Naive thymus-derived CD8-positive, alpha-beta T cell (primary cell): ENCODE measurements around the gene CCL13. TPM values are rescaled to one million over a fixed set of nuclear protein-coding genes. Genes with fewer than 3 reads are reported as not detected.

Experiments used
- ATAC-seq, 2 donors: fragments of 150-1000 bp; cut with Tn5 transposase in 1 of 2; sonication (Bioruptor Pico), chemical (Tn5 transposase) in 1 of 2; 1 replicate in 1 of 2; 2 replicates in 1 of 2; pipeline ENCODE4 v1.10.0; 2021; ENCODE audit warnings: mild to moderate bottlenecking in 2 of 2, moderate library complexity in 2 of 2
- POLR2A ChIA-PET: fragments of 350-600 bp; sonication (Branson Sonifier 250); formaldehyde crosslinking; loops from one replicate; lab custom pipeline; 2021; ENCODE audit warnings: antibody characterized with exemption; lab: Charles Lee
- DNase-seq, 10 donors: peaks; one replicate each; pipeline versions ENCODE4 v3.0.0 to v3.0.0-alpha.2; 2020 to 2022
- H3K27ac Mint-ChIP-seq, 10 donors: one replicate each; pipeline ENCODE4 v1.8.0; 2020 to 2022; ENCODE audit warnings: mild to moderate bottlenecking in 10 of 10, mixed read lengths in 10 of 10, moderate library complexity in 4 of 10, inconsistent platforms in 1 of 10
- H3K27me3 Mint-ChIP-seq, 5 donors: one replicate each; pipeline ENCODE4 v1.8.0; 2021 to 2022; ENCODE audit warnings: mixed read lengths in 5 of 5
- H3K36me3 Mint-ChIP-seq, 3 donors: one replicate each; pipeline ENCODE4 v1.8.0; 2020 to 2022; ENCODE audit warnings: mixed read lengths in 3 of 3, mild to moderate bottlenecking in 2 of 3, inconsistent platforms in 1 of 3
- H3K4me1 Mint-ChIP-seq, 4 donors: one replicate each; pipeline ENCODE4 v1.8.0; 2021 to 2022; ENCODE audit warnings: mixed read lengths in 4 of 4
- H3K4me3 Mint-ChIP-seq, 10 donors: one replicate each; pipeline ENCODE4 v1.8.0; 2020 to 2022; ENCODE audit warnings: mild to moderate bottlenecking in 10 of 10, mixed read lengths in 10 of 10, moderate library complexity in 6 of 10, inconsistent platforms in 1 of 10
- H3K9me3 Mint-ChIP-seq, 9 donors: one replicate each; pipeline ENCODE4 v1.8.0; 2020 to 2022; ENCODE audit warnings: mixed read lengths in 9 of 9, mild to moderate bottlenecking in 3 of 9, inconsistent platforms in 1 of 9, moderate library complexity in 1 of 9
- polyA plus RNA-seq, 3 donors: library from polyadenylated mRNA; unstranded; fragments of 300-500 nt; fragmentation: Illumina TruSeq; gene quantifications; one replicate each; pipeline ENCODE4 v1.2.3, GENCODE V29; 2021
- total RNA-seq, 8 experiments: library from RNA in 2 of 8; stranded (reverse) in 2 of 8; gene quantifications; one replicate each; pipeline ENCODE4 v1.2.3 and lab custom pipeline; 2021 to 2026

The CCL13 gene
- total and polyA plus RNA-seq, 5 experiments from 2014 or later = not detected

GRCh38 chr17:34391241-34391640 is 35.0 kb downstream of the CCL13 start:
- POLR2A ChIA-PET = no interaction called here

GRCh38 chr17:34393401-34393800 is 37.1 kb downstream of the CCL13 start:
- H3K27ac Mint-ChIP-seq = no peak overlapping the region
- H3K9me3 Mint-ChIP-seq = no peaks in the 10 kb centered on the region
- DNase-seq = no peak
- no peak for ATAC-seq
- POLR2A ChIA-PET = no interaction called here
- H3K27me3 Mint-ChIP-seq = peaks cover 3 to 33% (median 9%) of the 10 kb centered on the region in 5 donors
- H3K36me3 Mint-ChIP-seq = no peaks in the 10 kb centered on the region
- H3K4me3 Mint-ChIP-seq = no peak overlapping the region
- H3K4me1 Mint-ChIP-seq = peaks cover 0 to 7% (median 1%) of the 10 kb centered on the region in 4 donors

More at GRCh38 chr17:34391241-34391640, 35.0 kb downstream of the CCL13 start:
- no peak overlapping the region for H3K4me3 Mint-ChIP-seq
- H3K36me3 Mint-ChIP-seq = no peaks in the 10 kb centered on the region
- no peak overlapping the region for H3K27ac Mint-ChIP-seq
- no peak for ATAC-seq
- H3K4me1 Mint-ChIP-seq = peaks cover 0 to 3% (median under 1%) of the 10 kb centered on the region in 4 donors
- H3K9me3 Mint-ChIP-seq = no peaks in the 10 kb centered on the region
- DNase-seq = no peak
- peaks cover 3 to 28% (median 8%) of the 10 kb centered on the region in 5 donors for H3K27me3 Mint-ChIP-seq

GRCh38 chr17:34397265-34397664 is 41.0 kb downstream of the CCL13 start:
- no peak for DNase-seq
- Mint-ChIP-seq H3K27ac (no peak overlapping the region), H3K36me3 (no peaks in the 10 kb centered on the region), H3K27me3 (peaks cover 3 to 34% (median 4%) of the 10 kb centered on the region in 5 donors), H3K4me3 (no peak overlapping the region), H3K9me3 (no peaks in the 10 kb centered on the region), H3K4me1 (peaks cover 0 to 24% (median 0%) of the 10 kb centered on the region in 4 donors)
- no peak for ATAC-seq
- POLR2A ChIA-PET = no interaction called here

- H3K9me3 Mint-ChIP-seq = no peaks in the 10 kb centered on the region
- peaks cover 1 to 29% (median 3%) of the 10 kb centered on the region in 5 donors for H3K27me3 Mint-ChIP-seq
- no peak for ATAC-seq
- no peak for DNase-seq
- no peaks in the 10 kb centered on the region for H3K36me3 Mint-ChIP-seq
- H3K4me1 Mint-ChIP-seq = peaks cover 0 to 24% (median 0%) of the 10 kb centered on the region in 4 donors
- no peak overlapping the region for H3K27ac Mint-ChIP-seq
- POLR2A ChIA-PET = no interaction called here
- no peak overlapping the region for H3K4me3 Mint-ChIP-seq
Observed at GRCh38 chr17:34398990-34399389, 42.7 kb downstream of the CCL13 start.

DNA sequence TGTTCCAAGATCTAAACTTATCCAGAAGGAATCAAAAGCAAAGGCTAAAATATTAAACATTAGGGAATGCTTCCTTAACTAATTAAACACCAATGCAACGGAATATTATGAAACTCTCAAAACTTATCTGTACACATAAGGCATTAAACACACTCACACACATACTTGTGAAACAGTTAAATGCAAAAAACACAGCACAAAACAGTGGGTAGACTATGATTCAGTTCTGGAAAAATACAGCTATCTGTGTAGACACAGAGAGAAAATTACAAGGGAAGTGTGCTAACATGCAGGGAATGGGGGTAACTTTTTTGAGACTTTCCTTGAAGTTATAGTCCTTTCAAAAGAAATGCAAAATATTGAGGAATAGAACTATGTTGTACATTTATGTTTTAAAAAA is 43.4 kb downstream of the CCL13 start:
- Mint-ChIP-seq H3K4me1 (peaks cover 0 to 24% (median under 1%) of the 10 kb centered on the region in 4 donors), H3K4me3 (no peak overlapping the region), H3K27me3 (peaks cover 3 to 22% (median 3%) of the 10 kb centered on the region in 5 donors), H3K27ac (no peak overlapping the region), H3K9me3 (no peaks in the 10 kb centered on the region), H3K36me3 (no peaks in the 10 kb centered on the region)
- DNase-seq = no peak
- POLR2A ChIA-PET = no interaction called here
- ATAC-seq = no peak

- no peaks in the 10 kb centered on the region for H3K36me3 Mint-ChIP-seq
- H3K27me3 Mint-ChIP-seq = peaks cover under 1 to 16% (median 4%) of the 10 kb centered on the region in 5 donors
- H3K9me3 Mint-ChIP-seq = no peaks in the 10 kb centered on the region
- no peak for DNase-seq
- H3K27ac Mint-ChIP-seq = no peak overlapping the region
- H3K4me3 Mint-ChIP-seq = no peak overlapping the region
- no peak for ATAC-seq
- POLR2A ChIA-PET = no interaction called here
- H3K4me1 Mint-ChIP-seq = peaks cover 0 to 24% (median 1%) of the 10 kb centered on the region in 4 donors
Observed at GRCh38 chr17:34400301-34400931, 44.1 kb downstream of the CCL13 start.

GRCh38 chr17:34401165-34401564 is 44.9 kb downstream of the CCL13 start:
- Mint-ChIP-seq H3K36me3 (no peaks in the 10 kb centered on the region), H3K9me3 (no peaks in the 10 kb centered on the region), H3K27ac (no peak overlapping the region), H3K4me1 (peaks cover 0 to 24% (median 1%) of the 10 kb centered on the region in 4 donors), H3K4me3 (no peak overlapping the region), H3K27me3 (peaks cover 0 to 16% (median 4%) of the 10 kb centered on the region in 5 donors)
- POLR2A ChIA-PET = no interaction called here
- no peak for DNase-seq
- no peak for ATAC-seq

DNA sequence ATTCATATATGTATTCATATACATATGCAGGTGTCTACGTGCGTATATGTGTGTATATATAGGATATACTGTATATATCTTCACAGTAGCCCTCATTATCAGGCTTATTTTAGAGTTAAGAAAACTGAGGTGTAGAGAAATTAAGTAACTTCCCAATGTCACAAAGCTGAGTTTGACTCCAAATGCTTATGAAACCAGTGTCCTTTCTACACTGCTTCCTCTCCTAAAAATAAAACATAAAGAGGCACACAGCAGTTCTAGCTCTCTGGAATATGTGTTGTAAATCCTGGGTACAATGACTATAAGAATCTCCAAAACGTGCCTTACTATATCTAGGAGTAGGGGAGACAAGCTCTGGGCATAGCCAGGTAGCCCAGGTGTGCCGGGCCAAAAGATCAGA is 46.7 kb downstream of the CCL13 start:
- no peaks in the 10 kb centered on the region for H3K36me3 Mint-ChIP-seq
- H3K4me3 Mint-ChIP-seq = no peak overlapping the region
- peaks cover 0 to 23% (median 1%) of the 10 kb centered on the region in 4 donors for H3K4me1 Mint-ChIP-seq
- H3K27ac Mint-ChIP-seq = no peak overlapping the region
- DNase-seq (no peak), ATAC-seq (no peak)
- peaks cover 2 to 14% (median 11%) of the 10 kb centered on the region in 5 donors for H3K27me3 Mint-ChIP-seq
- H3K9me3 Mint-ChIP-seq = no peaks in the 10 kb centered on the region
- POLR2A ChIA-PET = no interaction called here

DNA sequence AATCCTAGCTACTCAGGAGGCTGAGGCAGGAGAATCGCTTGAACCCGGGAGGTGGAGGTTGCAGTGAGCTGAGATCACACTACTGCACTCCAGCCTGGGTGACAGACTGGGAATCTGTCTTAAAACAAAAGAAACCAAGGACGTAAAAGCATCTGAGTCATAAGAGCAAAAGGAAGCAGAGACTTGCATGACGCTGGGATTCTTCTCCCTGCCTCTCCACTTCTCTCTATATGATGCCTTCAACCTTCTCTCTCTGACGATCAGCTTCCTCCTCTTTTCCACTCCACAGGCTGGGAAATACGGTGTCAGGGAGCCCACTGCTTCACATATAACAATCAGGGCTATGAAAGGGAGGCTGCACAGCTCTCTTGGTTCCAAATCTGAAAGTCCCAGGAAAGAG is 49.9 kb downstream of the CCL13 start:
- no peaks in the 10 kb centered on the region for H3K9me3 Mint-ChIP-seq
- POLR2A ChIA-PET = no interaction called here
- peaks cover 9 to 35% (median 19%) of the 10 kb centered on the region in 5 donors for H3K27me3 Mint-ChIP-seq
- H3K4me1 Mint-ChIP-seq = peaks cover 0 to 3% (median 0%) of the 10 kb centered on the region in 4 donors
- H3K27ac Mint-ChIP-seq = no peak overlapping the region
- no peak overlapping the region for H3K4me3 Mint-ChIP-seq
- ATAC-seq (no peak), DNase-seq (no peak)
- no peaks in the 10 kb centered on the region for H3K36me3 Mint-ChIP-seq

Other genes with a start within 250 kb of the CCL13 start
- 1 to 10 TPM; 2.6 to 3.1 TPM for gene CCL2, start 101.2 kb upstream of the CCL13 start, total RNA-seq
- not detected for gene CCL2, start 101.2 kb upstream of the CCL13 start, polyA plus RNA-seq
- gene CCL7, start 86.3 kb upstream of the CCL13 start, total RNA-seq = not detected
- gene CCL7, start 86.3 kb upstream of the CCL13 start, polyA plus RNA-seq = not detected
- not detected for gene CCL11, start 70.7 kb upstream of the CCL13 start, total RNA-seq
- not detected for gene CCL11, start 70.7 kb upstream of the CCL13 start, polyA plus RNA-seq
- gene CCL8, start 37.0 kb upstream of the CCL13 start, total RNA-seq = not detected
- gene CCL8, start 37.0 kb upstream of the CCL13 start, polyA plus RNA-seq = not detected
- not detected for gene CCL1, start 6.8 kb downstream of the CCL13 start, total RNA-seq
- gene CCL1, start 6.8 kb downstream of the CCL13 start, polyA plus RNA-seq = not detected
- under 1 TPM; 0.49 to 0.60 TPM for gene TMEM132E, start 223.1 kb downstream of the CCL13 start, total RNA-seq
- under 1 TPM; 0.19 to 0.60 (median 0.48) TPM for gene TMEM132E, start 223.1 kb downstream of the CCL13 start, polyA plus RNA-seq